ENCODE data around the gene ITPR1.

Gene ITPR1

DNA sequence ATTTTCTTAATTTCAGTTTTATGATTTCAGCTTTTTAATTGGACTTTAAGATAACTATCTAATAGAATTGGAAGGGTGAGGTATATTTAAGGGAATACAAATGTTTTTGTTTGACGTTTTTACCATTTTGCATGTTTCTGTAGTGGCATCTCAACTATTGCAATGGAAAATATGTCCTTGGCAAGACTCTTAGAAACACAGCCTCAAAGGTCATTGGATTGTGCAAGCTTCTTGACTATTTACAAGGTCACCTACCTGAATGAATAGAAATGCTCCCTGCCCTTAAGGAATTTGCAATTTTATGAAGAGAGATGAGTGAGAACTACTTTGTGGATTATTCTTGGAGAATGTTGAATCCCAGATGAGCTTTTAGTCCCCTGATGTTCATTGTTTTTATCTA, 43.1 kb downstream of the ITPR1 start:
- Histone ChIP-seq H3K9ac (ENCODE audit: insufficient read length, low read depth) (no peak overlapping the region), H3K4me1 (ENCODE audit: insufficient read depth, insufficient read length) (no peaks in the 10 kb centered on the region), H3K27me3 (ENCODE audit: insufficient read depth, insufficient read length) (no peaks in the 10 kb centered on the region), H3K36me3 (ENCODE audit: insufficient read depth, insufficient read length, low read length) (no peaks in the 10 kb centered on the region), H3K4me3 (ENCODE audit: insufficient read length, low read depth) (no peak overlapping the region), H3K9me3 (ENCODE audit: insufficient read depth, low read length) (peaks cover 10% of the 10 kb centered on the region)
- no peak for TF ChIP-seq SUZ12 (IDR thresholded peaks at IDR 0.05; ENCODE audit: extremely low read depth, insufficient read depth, insufficient read length)
- TF ChIP-seq ZNF274 (IDR thresholded peaks at IDR 0.05; ENCODE audit: low read depth, low read length), result no peak
- TF ChIP-seq YY1 (IDR thresholded peaks at IDR 0.05; ENCODE audit: insufficient read depth, insufficient read length), result no peak
- DNase-seq (ENCODE audit: low read depth, low spot score), result no peak

- H3K36me3 ChIP-seq (ENCODE audit: insufficient read depth, insufficient read length, low read length), result no peaks in the 10 kb centered on the region
- no peak for DNase-seq (ENCODE audit: low read depth, low spot score)
- no peak for TF ChIP-seq SUZ12 (IDR thresholded peaks at IDR 0.05; ENCODE audit: extremely low read depth, insufficient read depth, insufficient read length)
- TF ChIP-seq ZNF274 (IDR thresholded peaks at IDR 0.05; ENCODE audit: low read depth, low read length), result no peak
- TF ChIP-seq YY1 (IDR thresholded peaks at IDR 0.05; ENCODE audit: insufficient read depth, insufficient read length), result no peak
- no peak overlapping the region for H3K9ac ChIP-seq (ENCODE audit: insufficient read length, low read depth)
- peaks cover 10% of the 10 kb centered on the region for H3K9me3 ChIP-seq (ENCODE audit: insufficient read depth, low read length)
- H3K4me3 ChIP-seq (ENCODE audit: insufficient read length, low read depth), result no peak overlapping the region
- no peaks in the 10 kb centered on the region for H3K4me1 ChIP-seq (ENCODE audit: insufficient read depth, insufficient read length)
- H3K27me3 ChIP-seq (ENCODE audit: insufficient read depth, insufficient read length), result no peaks in the 10 kb centered on the region
Observed at GRCh38 chr3:4540267-4540666, 47.1 kb downstream of the ITPR1 start.

GRCh38 chr3:4543110-4543509, 50.0 kb downstream of the ITPR1 start:
- TF ChIP-seq ZNF274 (IDR thresholded peaks at IDR 0.05; ENCODE audit: low read depth, low read length) (no peak), YY1 (IDR thresholded peaks at IDR 0.05; ENCODE audit: insufficient read depth, insufficient read length) (no peak), SUZ12 (IDR thresholded peaks at IDR 0.05; ENCODE audit: extremely low read depth, insufficient read depth, insufficient read length) (no peak)
- H3K9ac ChIP-seq (ENCODE audit: insufficient read length, low read depth), result no peak overlapping the region
- H3K27me3 ChIP-seq (ENCODE audit: insufficient read depth, insufficient read length), result no peaks in the 10 kb centered on the region
- H3K4me3 ChIP-seq (ENCODE audit: insufficient read length, low read depth), result no peak overlapping the region
- H3K9me3 ChIP-seq (ENCODE audit: insufficient read depth, low read length), result peaks cover 10% of the 10 kb centered on the region
- no peaks in the 10 kb centered on the region for H3K4me1 ChIP-seq (ENCODE audit: insufficient read depth, insufficient read length)
- no peak for DNase-seq (ENCODE audit: low read depth, low spot score)
- H3K36me3 ChIP-seq (ENCODE audit: insufficient read depth, insufficient read length, low read length), result no peaks in the 10 kb centered on the region

GRCh38 chr3:4546346-4547178, 53.4 kb downstream of the ITPR1 start:
- DNase-seq (ENCODE audit: low read depth, low spot score), result no peak
- Histone ChIP-seq H3K9me3 (ENCODE audit: insufficient read depth, low read length) (no peaks in the 10 kb centered on the region), H3K36me3 (ENCODE audit: insufficient read depth, insufficient read length, low read length) (no peaks in the 10 kb centered on the region), H3K4me1 (ENCODE audit: insufficient read depth, insufficient read length) (no peaks in the 10 kb centered on the region), H3K27me3 (ENCODE audit: insufficient read depth, insufficient read length) (no peaks in the 10 kb centered on the region), H3K4me3 (ENCODE audit: insufficient read length, low read depth) (no peak overlapping the region), H3K9ac (ENCODE audit: insufficient read length, low read depth) (no peak overlapping the region)
- TF ChIP-seq SUZ12 (IDR thresholded peaks at IDR 0.05; ENCODE audit: extremely low read depth, insufficient read depth, insufficient read length) (no peak), ZNF274 (IDR thresholded peaks at IDR 0.05; ENCODE audit: low read depth, low read length) (no peak), YY1 (IDR thresholded peaks at IDR 0.05; ENCODE audit: insufficient read depth, insufficient read length) (no peak)

DNA sequence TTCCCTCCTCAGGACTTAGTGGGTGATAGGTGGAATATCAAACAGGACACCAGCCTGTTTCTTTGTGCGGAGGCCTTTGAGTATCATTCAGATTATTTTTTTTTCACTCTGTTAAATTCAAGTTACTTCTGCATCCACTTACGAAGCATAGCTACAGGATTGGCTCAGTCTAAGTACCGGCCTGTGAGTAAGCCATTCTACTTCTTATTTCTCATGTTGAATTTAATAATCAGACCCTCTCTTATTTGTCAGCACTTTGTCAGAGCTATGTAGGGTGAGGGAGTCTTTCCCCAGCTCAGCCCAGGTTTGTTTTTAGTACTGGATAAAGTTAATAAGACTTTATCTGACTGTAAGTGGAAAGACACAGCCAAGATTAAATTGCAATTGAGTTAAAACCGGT, 54.7 kb downstream of the ITPR1 start:
- Histone ChIP-seq H3K9ac (ENCODE audit: insufficient read length, low read depth) (no peak overlapping the region), H3K36me3 (ENCODE audit: insufficient read depth, insufficient read length, low read length) (no peaks in the 10 kb centered on the region), H3K4me3 (ENCODE audit: insufficient read length, low read depth) (no peak overlapping the region), H3K9me3 (ENCODE audit: insufficient read depth, low read length) (no peaks in the 10 kb centered on the region), H3K4me1 (ENCODE audit: insufficient read depth, insufficient read length) (no peaks in the 10 kb centered on the region), H3K27me3 (ENCODE audit: insufficient read depth, insufficient read length) (no peaks in the 10 kb centered on the region)
- DNase-seq (ENCODE audit: low read depth, low spot score), result no peak
- TF ChIP-seq ZNF274 (IDR thresholded peaks at IDR 0.05; ENCODE audit: low read depth, low read length), result no peak
- no peak for TF ChIP-seq SUZ12 (IDR thresholded peaks at IDR 0.05; ENCODE audit: extremely low read depth, insufficient read depth, insufficient read length)
- TF ChIP-seq YY1 (IDR thresholded peaks at IDR 0.05; ENCODE audit: insufficient read depth, insufficient read length), result no peak

- Histone ChIP-seq H3K36me3 (ENCODE audit: insufficient read depth, insufficient read length, low read length) (no peaks in the 10 kb centered on the region), H3K27me3 (ENCODE audit: insufficient read depth, insufficient read length) (no peaks in the 10 kb centered on the region), H3K9me3 (ENCODE audit: insufficient read depth, low read length) (no peaks in the 10 kb centered on the region), H3K9ac (ENCODE audit: insufficient read length, low read depth) (no peak overlapping the region), H3K4me1 (ENCODE audit: insufficient read depth, insufficient read length) (no peaks in the 10 kb centered on the region), H3K4me3 (ENCODE audit: insufficient read length, low read depth) (no peak overlapping the region)
- no peak for TF ChIP-seq SUZ12 (IDR thresholded peaks at IDR 0.05; ENCODE audit: extremely low read depth, insufficient read depth, insufficient read length)
- TF ChIP-seq YY1 (IDR thresholded peaks at IDR 0.05; ENCODE audit: insufficient read depth, insufficient read length), result no peak
- TF ChIP-seq ZNF274 (IDR thresholded peaks at IDR 0.05; ENCODE audit: low read depth, low read length), result no peak
- no peak for DNase-seq (ENCODE audit: low read depth, low spot score)
Observed at GRCh38 chr3:4548356-4548755, 55.2 kb downstream of the ITPR1 start.

DNA sequence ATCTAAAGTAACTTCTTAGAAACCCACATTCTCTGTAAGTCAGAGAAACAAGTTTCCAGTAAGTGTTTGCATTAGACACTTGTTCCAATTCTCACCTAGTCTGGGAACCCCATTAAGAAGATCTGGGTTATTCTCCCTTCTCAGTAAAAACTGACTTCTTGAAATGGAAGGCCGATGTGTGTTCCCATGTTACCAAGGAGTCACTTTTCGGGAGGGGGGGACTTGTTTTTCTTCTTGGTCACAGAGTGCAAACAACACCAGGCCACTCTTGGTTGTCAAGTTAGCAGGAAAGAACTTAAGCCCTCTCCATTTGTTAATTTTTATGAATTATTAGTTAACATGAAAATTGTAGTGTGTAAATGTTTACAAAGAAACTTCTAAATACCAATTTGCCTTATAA, 55.6 kb downstream of the ITPR1 start:
- H3K4me1 ChIP-seq (ENCODE audit: insufficient read depth, insufficient read length), result no peaks in the 10 kb centered on the region
- H3K36me3 ChIP-seq (ENCODE audit: insufficient read depth, insufficient read length, low read length), result no peaks in the 10 kb centered on the region
- no peak overlapping the region for H3K4me3 ChIP-seq (ENCODE audit: insufficient read length, low read depth)
- no peak overlapping the region for H3K9ac ChIP-seq (ENCODE audit: insufficient read length, low read depth)
- TF ChIP-seq SUZ12 (IDR thresholded peaks at IDR 0.05; ENCODE audit: extremely low read depth, insufficient read depth, insufficient read length), result no peak
- no peak for TF ChIP-seq ZNF274 (IDR thresholded peaks at IDR 0.05; ENCODE audit: low read depth, low read length)
- TF ChIP-seq YY1 (IDR thresholded peaks at IDR 0.05; ENCODE audit: insufficient read depth, insufficient read length), result no peak
- DNase-seq (ENCODE audit: low read depth, low spot score), result no peak
- no peaks in the 10 kb centered on the region for H3K27me3 ChIP-seq (ENCODE audit: insufficient read depth, insufficient read length)
- no peaks in the 10 kb centered on the region for H3K9me3 ChIP-seq (ENCODE audit: insufficient read depth, low read length)
